ENCODE results near the gene HNF1A.

Gene HNF1A

GRCh38 chr12:121026274-121027045 lies 48.1 kb downstream of the HNF1A start:
- DNase-seq (ENCODE audit: extremely low read depth, insufficient read length) = no peak
- Histone ChIP-seq H3K4me3 (replicated peaks; ENCODE audit: low read depth, low read length) (no peak overlapping the region), H3K36me3 (ENCODE audit: control insufficient read depth, insufficient read depth, low read length) (0 out of 2 replicates have a peak, but pooled peaks cover 1% of the 10 kb centered on the region), H3K27me3 (replicated peaks; ENCODE audit: control insufficient read depth, insufficient read depth, low read length) (no peaks in the 10 kb centered on the region)
- TF ChIP-seq CTCF (IDR thresholded peaks at IDR 0.05; ENCODE audit: insufficient read depth, low read length, poor library complexity, severe bottlenecking) = no peak

DNA sequence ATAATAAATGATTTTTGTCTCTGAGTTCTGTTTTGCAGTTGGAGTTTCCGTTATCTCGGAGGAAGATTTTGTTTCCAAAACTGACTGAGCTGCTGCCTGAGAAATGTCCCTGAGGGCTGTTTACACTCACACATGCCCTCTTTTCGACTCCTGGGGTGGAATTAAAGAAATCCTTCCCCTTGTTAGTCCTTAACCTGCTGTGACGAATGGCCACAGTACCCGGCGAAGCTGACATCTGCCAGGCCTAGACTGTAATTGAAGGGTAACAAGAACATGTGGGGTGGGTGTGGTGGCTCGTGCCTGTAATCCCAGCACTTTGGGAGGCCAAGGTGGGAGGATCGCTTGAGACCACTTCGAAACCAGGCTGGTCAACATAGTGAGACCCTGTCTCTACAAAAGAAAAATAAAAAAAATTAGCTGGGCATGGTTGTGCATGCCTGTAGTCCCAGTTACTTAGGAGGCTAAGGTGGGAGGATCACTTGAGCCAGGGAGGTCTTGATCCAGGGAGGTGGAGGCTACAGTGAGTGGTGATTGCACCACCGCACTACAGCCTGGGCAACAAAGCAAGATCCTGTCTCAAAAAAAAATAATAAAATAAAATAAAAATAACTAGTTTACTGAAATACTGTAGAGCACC lies 52.4 kb downstream of the HNF1A start:
- no peak for DNase-seq (ENCODE audit: extremely low read depth, insufficient read length)
- no peak for TF ChIP-seq CTCF (IDR thresholded peaks at IDR 0.05; ENCODE audit: insufficient read depth, low read length, poor library complexity, severe bottlenecking)
- Histone ChIP-seq H3K27me3 (replicated peaks; ENCODE audit: control insufficient read depth, insufficient read depth, low read length) (no peaks in the 10 kb centered on the region), H3K36me3 (ENCODE audit: control insufficient read depth, insufficient read depth, low read length) (0 out of 2 replicates have a peak, but pooled peaks cover 1% of the 10 kb centered on the region), H3K4me3 (replicated peaks; ENCODE audit: low read depth, low read length) (no peak overlapping the region)

DNA sequence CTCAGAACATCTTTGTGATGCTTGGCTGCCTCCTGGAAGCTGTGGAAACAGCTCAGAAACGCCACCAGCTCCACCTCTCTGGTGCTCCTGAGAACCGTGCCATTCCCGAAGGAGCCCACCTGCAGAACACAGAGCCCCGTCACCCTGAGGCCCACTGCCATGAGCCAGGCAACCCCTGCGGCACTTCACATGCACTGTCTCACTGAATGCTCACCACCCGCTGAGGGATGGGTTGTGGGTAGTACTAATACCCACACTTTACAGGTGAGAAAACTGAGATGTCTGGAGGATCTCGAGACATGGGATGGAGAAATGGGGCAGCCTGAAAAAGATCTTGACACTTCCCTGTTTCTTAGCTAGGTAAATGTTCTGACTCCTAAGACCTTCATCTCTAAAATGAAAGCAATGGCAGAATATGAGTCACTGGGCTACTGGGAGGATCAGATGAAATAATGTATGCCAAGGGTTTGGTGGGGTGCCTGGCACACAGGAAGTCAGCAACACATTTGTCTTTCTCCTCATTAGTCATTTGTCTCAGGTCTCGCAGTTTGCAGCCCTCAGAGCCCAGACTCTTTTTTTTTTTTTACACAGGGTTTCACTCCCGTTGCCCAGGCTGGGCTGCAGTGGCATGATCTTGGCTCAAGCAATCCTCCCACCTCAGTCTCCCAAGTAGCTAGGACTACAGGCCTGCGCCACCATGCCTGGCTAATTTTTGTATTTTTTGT lies 55.4 kb downstream of the HNF1A start:
- Histone ChIP-seq H3K27me3 (replicated peaks; ENCODE audit: control insufficient read depth, insufficient read depth, low read length) (no peaks in the 10 kb centered on the region), H3K36me3 (ENCODE audit: control insufficient read depth, insufficient read depth, low read length) (no peaks in the 10 kb centered on the region), H3K4me3 (replicated peaks; ENCODE audit: low read depth, low read length) (no peak overlapping the region)
- DNase-seq (ENCODE audit: extremely low read depth, insufficient read length) = no peak
- no peak for TF ChIP-seq CTCF (IDR thresholded peaks at IDR 0.05; ENCODE audit: insufficient read depth, low read length, poor library complexity, severe bottlenecking)

GRCh38 chr12:121034616-121035305 lies 56.4 kb downstream of the HNF1A start:
- no peak for DNase-seq (ENCODE audit: extremely low read depth, insufficient read length)
- no peaks in the 10 kb centered on the region for H3K27me3 ChIP-seq (replicated peaks; ENCODE audit: control insufficient read depth, insufficient read depth, low read length)
- TF ChIP-seq CTCF (IDR thresholded peaks at IDR 0.05; ENCODE audit: insufficient read depth, low read length, poor library complexity, severe bottlenecking) = no peak
- no peaks in the 10 kb centered on the region for H3K36me3 ChIP-seq (ENCODE audit: control insufficient read depth, insufficient read depth, low read length)
- H3K4me3 ChIP-seq (replicated peaks; ENCODE audit: low read depth, low read length) = no peak overlapping the region

GRCh38 chr12:121036810-121037326 lies 58.5 kb downstream of the HNF1A start:
- no peak for DNase-seq (ENCODE audit: extremely low read depth, insufficient read length)
- Histone ChIP-seq H3K4me3 (replicated peaks; ENCODE audit: low read depth, low read length) (no peak overlapping the region), H3K27me3 (replicated peaks; ENCODE audit: control insufficient read depth, insufficient read depth, low read length) (no peaks in the 10 kb centered on the region), H3K36me3 (ENCODE audit: control insufficient read depth, insufficient read depth, low read length) (no peaks in the 10 kb centered on the region)
- no peak for TF ChIP-seq CTCF (IDR thresholded peaks at IDR 0.05; ENCODE audit: insufficient read depth, low read length, poor library complexity, severe bottlenecking)
